22Rv1 (cell line): ENCODE data around the gene EIF6.

Experiments used
- H3K27ac ChIP-seq: fragments of 450-650 bp; 2 replicates; pipeline ENCODE4 v1.5.1; 2017
- CTCF ChIP-seq: fragments of 450-650 bp; IDR thresholded peaks from 2 replicates; pipeline ENCODE4 v1.5.1; 2017; ENCODE audit warnings: mild to moderate bottlenecking
- ZFX ChIP-seq: fragments of 450-650 bp; IDR thresholded peaks from 2 replicates; pipeline ENCODE4 v1.6.1; 2017; ENCODE audit warnings: antibody characterized with exemption, borderline replicate concordance

The EIF6 gene

GRCh38 chr20:35303735-35304491 is 19.3 kb upstream of the EIF6 start:
- no peak overlapping the region for H3K27ac ChIP-seq
- TF ChIP-seq ZFX (no peak), CTCF (peak; percentile 98)

- TF ChIP-seq CTCF (no peak), ZFX (no peak)
- no peak overlapping the region for H3K27ac ChIP-seq
Observed at GRCh38 chr20:35303382-35303734, 18.8 kb upstream of the EIF6 start.

GRCh38 chr20:35302421-35303335 is 18.1 kb upstream of the EIF6 start:
- no peak overlapping the region for H3K27ac ChIP-seq

GRCh38 chr20:35301426-35301825 is 16.9 kb upstream of the EIF6 start:
- TF ChIP-seq CTCF, result no peak
- TF ChIP-seq ZFX, result no peak
- no peak overlapping the region for H3K27ac ChIP-seq

More at GRCh38 chr20:35302421-35303335, 18.1 kb upstream of the EIF6 start:
- no peak for TF ChIP-seq ZFX
- TF ChIP-seq CTCF, result no peak

- TF ChIP-seq ZFX (no peak), CTCF (no peak)
- H3K27ac ChIP-seq, result no peak overlapping the region
Observed at GRCh38 chr20:35300469-35301262, 16.1 kb upstream of the EIF6 start.

GRCh38 chr20:35299780-35300179 is 15.2 kb upstream of the EIF6 start:
- no peak for TF ChIP-seq ZFX
- no peak for TF ChIP-seq CTCF
- no peak overlapping the region for H3K27ac ChIP-seq

- TF ChIP-seq ZFX, result no peak
- no peak for TF ChIP-seq CTCF
- no peak overlapping the region for H3K27ac ChIP-seq
Observed at GRCh38 chr20:35298264-35298663, 13.7 kb upstream of the EIF6 start.
